ENCODE data around the gene CMIP.

GRCh38 chr16:81676066-81676882, 231.7 kb downstream of the CMIP start:
- no peak for TF ChIP-seq NR2C2 (CRISPR knock-in tag; IDR thresholded peaks at IDR 0.05)
- TF ChIP-seq CTCF (IDR thresholded peaks at IDR 0.05): no peak
- no peak for TF ChIP-seq ZNF425 (CRISPR knock-in tag; conservative IDR thresholded peaks at IDR 0.05)

Data from WTC11 (cell line).